Fibroblast of skin of left quadriceps (primary cell): ENCODE measurements around the gene CRB3.

Experiments used
- DNase-seq, 2 experiments: peaks; one replicate each; pipeline ENCODE4 v3.0.0-alpha.2; 2013; ENCODE audit warnings: low read depth in 2 of 2

Gene CRB3

DNA sequence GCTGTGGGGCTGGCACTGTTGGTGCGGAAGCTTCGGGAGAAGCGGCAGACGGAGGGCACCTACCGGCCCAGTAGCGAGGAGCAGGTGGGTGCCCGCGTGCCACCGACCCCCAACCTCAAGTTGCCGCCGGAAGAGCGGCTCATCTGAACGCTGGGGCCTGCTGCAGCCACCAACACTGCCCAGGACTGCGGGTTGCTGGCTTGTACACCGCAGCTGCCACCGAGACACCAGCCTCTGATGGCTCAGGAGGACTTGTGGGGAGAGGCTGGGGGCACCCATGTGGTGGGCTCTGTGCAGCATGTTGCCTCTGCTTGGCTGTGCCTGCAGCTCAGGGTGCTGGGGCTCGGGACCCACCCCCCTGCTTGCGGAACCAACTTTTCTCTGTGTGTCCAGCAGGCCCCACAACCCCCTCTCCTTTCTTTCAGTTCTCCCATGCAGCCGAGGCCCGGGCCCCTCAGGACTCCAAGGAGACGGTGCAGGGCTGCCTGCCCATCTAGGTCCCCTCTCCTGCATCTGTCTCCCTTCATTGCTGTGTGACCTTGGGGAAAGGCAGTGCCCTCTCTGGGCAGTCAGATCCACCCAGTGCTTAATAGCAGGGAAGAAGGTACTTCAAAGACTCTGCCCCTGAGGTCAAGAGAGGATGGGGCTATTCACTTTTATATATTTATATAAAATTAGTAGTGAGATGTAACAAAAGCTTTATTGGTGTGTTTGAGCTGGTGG is 2.6 kb downstream of the CRB3 start:
- DNase-seq = no peak

DNA sequence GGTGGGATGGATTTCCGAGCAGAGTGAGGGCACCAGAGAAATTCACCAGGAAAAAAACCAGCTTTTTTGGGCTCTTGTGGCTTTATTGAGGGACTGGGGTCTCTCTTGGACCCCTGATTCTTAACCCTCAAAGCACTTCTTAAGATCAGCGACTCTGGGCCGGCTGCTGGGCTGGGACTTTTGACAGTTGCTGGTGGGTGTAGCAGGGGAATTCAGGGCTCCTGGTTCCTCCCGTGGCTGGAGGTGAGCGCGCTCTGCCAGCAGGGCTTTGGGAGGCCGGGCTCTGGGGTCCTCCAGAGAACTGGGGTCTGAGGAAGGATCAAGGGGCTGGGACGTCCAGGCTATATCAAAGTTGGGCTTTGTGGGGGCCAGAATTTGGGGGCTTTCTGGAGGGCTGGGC is 3.3 kb downstream of the CRB3 start:
- DNase-seq = no peak

DNA sequence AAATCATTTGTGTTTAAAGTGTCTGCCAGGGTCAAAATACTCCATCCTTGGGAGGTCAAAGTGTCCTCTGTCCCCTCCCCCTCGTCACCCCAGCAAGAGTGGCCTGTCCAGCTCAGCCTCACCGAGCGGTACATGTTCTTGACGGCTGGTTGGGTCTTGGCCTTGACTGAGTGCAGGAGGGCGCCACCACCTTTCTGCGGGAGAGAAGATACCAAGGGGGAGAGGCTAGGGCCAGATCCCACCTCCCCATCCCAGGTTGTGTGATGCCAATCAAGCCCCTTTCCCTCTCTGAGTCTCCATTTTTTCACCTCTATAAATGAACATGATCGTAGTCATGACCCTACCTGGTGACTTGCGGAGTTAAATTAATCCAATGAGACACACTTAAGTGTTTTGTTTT is 6.1 kb downstream of the CRB3 start:
- DNase-seq = no peak

DNA sequence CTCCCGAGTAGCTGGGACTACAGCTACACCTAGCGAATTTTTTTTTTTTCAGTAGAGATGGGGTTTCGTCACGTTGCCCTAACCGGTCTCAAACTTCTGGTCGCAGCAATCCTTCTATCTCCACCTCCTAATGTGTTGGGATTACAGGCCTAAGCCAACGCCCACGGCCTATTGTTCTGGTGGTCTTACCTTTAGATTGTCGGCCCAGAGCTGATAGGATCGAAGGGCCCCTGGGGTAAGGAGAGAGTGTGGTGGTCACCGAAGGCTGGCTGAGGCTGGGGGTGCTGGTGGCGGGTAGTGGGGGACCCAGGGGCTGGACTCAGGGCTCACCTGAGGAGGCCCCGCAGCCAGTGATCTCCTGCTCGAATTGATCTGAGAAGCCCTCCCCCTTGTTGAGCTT is 7.0 kb downstream of the CRB3 start:
- DNase-seq = no peak

DNA sequence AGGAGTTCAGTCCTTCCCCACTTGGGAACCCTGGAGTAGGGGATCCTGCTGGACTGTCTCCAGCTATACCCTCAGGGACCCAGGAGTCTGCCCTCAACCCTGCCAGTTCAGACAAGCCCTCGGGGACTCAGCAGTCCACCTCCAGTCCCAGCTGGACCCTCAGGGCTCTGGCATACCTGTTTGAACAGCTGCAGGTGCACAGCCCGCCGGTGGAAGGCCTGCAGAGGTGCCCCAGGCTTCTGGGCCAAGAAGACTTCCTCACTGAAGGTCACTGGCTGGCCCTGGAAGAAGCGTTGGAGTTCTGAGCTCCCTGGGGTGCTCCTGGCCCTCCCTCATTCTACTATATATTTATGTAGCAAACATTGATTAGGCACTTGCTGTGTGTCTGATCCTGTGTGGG is 8.6 kb downstream of the CRB3 start:
- DNase-seq = no peak

DNA sequence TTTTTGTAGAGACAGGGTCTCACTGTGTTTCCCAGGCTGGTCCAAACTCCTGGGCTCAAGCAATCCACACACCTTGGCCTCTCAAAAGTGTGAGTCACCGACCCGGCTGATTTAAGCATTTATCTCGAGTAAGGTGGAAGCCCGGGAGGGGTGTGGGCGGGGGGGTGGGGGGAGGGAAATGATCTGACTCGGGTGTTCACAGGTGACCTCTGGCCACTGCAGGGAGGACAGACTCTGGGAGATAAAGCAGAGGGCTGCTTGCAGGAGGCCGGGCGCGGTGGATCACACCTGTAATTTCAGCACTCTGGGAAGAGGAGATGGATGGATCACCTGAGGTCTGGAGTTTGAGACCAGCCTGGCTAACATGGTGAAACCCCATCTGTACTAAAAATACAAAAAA is 9.6 kb downstream of the CRB3 start:
- no peak for DNase-seq

DNA sequence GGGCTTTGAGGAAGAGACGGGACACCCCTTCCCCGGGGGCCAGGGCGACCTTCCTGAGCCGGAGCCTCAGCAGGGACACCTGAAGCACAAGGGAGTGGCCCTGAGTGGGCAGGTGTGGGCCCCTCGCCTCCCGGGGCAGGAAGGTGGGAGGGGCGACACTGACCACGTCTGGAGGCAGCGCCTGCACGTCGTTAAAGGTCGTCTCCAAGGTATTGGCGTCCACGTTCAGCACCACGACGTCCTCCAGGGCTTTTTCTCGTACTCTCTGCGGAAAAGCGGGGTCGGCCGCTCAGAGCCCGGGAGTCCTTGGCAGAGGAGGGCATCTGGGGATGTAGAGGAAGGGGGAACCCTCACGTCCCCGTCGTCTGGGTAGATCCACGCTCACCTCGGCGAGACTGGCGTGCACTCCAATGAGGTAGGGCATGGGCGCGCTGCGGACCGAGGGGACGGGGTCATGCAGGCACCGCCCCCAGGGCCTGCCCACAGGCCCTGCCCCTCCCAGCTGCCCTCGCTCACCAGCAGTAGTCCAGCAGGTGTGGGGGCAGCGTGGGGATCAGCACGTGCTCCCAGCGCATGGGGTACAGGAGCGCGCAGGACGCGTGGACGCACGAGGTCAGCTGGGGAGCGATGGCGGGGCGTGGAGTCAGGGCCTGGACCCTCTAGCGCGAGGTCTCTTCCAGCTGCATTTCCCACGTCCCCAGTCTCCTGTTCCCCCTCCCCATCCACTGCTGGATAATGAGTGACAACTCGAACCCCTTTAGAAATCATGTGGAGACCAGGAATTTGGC is 11.4 kb downstream of the CRB3 start:
- no peak for DNase-seq

DNA sequence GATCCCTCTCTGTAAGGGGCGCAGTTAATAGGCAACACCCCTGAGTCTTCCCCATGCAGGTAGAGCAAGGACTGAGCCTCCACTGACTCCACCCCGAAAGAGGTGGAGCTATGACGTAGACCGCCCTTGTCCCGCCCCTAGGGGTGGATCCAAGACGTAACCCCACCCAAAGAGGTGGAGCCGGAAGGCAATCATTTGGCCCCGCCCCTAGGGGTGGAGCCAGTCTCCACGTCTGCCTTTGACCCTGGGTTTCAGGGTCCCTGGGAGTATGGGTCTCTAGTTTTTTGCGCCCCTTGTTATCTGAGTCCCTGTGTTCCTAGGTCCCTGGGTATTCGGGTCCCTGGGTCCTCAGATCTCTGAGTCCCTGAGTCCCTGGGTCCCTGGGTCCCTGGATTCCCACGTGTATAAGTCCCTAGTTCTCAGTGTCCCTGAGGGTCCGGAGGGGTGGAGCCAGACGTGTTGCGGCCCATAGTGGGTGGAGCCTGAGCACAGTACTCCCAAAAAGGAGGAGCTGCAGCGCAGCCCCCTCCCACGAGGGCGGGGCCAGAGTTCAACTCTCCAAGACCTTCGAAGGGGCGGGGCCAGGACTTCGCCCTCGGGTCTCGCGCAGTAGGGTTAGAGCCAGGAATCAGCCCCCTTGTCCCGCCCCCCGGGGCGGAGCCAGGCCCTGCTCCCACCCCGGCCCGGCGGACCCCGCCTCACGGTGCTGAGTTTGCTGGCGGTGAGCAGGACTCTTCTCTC is 12.3 kb downstream of the CRB3 start:
- DNase-seq = peak; percentile 10 to 13

DNA sequence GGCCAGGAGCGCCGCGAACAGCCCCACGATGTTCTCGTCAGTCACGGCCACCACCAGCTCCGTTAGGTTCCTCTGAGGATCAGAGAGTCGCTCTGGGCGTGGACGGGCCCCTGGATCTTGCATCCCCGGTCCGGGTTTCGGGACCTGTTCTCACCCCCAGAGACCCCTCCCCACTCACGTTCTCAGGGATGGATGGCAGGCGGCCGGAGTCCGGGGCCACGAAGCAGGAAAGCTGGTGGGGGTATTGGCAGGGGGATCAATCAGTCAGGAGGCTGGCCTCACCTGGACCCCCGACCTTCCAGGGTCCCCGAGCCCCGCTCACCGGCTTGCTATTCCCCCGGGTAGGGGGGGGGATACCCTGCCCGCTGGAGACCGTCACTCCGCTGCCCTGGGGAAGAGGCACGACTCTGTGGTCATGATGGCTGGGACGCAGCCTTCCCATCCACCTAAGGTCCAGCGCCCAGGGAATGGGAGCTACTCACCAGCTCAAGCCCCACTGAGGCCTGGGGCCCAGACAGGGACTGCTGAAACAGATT is 12.9 kb downstream of the CRB3 start:
- no peak for DNase-seq

DNA sequence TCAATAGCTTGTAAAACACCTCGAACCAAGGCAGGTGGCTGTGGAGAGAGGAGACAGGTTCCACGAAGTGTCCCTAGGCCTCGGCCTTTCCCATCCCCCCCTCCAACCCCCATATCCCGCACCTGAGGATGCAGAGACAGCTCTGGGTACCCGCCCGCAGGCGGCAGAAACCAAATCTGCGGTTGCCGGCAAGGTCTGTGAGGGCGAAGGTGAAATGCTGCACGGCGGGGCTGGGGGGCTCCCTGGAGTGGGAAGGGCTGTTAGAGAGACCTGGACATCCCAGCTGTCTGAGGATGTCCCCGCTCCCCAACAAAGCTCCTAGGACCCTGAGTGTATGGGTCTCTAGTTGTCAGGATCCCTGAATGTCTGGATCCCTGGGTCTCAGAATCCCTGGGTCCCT is 14.7 kb downstream of the CRB3 start:
- DNase-seq = no peak

DNA sequence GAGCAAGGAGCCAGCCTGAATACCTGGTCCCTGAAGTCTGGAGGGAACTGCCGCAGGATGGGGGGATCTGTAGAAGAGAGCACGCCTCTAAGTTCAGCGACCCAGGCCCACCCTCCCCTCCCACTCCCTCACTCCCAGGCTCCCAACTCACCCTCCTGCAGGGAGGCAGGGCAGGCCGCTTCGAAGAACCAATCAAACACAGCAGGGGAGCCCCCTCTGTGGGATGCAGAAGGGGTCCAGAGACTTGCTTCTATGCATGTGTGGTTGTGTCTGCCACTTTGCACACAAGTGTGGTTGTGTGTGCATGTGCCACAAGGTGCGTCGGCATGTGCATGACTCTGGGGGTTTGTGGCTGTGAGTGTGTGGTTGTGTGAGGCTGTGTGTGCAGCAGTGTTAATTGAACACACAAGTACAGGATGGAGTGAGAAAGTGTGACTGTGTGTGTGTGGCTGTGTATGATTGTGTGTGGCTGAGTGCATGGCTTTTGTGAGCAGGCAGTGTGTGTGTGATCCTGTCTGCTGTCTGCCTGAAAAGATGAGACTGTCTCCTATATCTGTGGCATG is 15.8 kb downstream of the CRB3 start:
- DNase-seq = no peak

DNA sequence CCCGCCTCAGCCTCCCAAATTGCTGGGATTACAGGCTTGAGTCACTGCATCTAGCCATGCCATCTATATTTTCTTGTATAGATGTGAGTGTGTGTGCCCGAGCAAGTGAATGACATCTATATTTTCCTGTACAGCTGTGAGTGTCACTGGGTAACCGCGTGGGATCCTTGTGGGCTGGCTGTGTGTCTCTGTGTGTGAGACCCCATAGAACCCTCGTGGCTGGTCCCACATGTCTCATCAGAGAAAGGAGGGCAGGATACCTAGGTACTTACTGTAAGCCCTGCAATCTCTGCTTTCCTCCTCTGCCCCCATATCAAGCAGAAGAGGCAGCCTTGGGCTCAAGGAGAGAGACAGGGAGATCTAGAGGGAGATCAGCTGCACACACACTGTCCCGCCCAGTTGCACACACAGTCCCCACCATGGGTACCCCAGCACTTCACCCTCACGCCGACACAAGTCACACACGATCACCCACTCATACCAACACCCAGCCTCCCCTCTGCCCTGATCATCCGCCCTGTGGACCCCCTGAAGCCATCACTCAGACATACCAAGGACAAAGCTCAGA is 16.9 kb downstream of the CRB3 start:
- DNase-seq = no peak

DNA sequence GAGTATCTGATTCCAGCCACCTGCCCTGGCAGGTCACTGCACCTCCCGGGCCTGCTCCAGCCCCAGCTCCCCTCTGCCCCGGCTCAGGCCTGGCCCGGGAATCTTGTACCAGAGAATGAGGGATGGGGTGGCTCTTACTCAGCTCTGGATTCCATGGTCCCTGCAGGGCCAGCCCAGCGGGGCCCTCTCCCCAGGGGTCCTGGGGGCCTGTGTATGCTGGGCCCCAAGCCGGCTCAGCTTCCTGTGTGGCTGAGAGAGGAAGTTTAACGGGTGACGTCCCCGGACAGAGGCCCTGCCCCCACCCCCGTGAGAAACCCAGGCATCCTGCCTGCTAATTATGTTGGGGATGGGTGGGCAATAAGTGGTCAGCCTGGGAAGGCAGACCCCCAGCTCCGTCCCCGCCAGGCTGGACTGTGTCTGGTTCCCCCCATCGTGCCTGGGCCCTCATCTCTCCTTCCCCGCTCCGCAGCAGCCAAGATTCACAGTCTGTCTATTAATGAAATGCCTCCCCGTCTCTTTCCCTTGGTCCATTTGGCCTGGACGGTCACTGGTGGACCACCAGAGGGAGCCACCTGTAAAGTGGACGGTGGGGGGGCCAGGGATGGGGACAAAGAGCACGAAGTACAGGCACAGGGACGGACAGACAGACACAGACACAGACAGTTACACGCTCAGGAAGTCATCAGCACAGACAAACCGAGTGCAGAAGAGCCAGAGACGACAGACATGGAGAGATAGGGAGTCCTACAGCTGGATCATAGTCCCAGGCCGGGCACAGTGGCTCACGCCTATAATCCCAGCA is 17.7 kb downstream of the CRB3 start, which contains the start of gene DENND1C:
Gene DENND1C, minus strand, starts transcription at position 247 of the 802 bp plus-strand sequence. Its CDS starts 92 bp downstream, at position 155.
- DNase-seq = no peak

DNA sequence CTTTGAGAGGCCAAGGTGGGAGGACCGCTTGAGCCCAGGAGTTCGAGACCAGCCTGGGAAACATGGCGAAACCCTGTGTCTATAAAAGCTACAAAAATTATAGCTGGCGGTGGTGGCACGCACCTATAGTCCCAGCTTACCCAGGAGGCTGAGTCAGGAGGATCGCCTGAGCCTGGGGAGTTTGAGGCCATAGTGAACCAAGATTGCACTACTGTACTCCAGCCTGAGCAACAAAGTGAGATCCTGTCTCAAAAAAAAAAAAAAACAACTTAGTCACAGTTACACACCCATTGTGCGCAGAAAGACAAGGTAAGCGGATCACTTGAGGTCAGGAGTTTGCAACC is 18.2 kb downstream of the CRB3 start:
- DNase-seq = no peak

DNA sequence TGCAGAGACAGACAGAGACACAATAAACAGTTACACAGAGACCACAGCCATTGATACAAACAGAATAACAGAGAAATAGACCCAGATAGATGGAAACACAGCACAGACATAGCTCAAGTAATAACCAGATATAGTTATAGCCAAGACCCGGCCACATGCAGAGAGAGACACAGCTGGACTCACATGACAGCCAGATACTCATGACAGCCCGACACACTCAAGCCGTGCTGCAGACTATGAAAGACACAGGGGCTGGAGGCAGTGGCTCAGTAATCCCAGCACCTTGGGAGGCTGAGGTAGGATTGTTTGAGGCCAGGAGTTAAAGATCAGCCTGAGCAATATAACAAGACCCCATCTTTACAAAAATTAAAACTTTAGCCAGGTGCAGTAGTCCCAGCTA is 19.2 kb downstream of the CRB3 start:
- no peak for DNase-seq

DNA sequence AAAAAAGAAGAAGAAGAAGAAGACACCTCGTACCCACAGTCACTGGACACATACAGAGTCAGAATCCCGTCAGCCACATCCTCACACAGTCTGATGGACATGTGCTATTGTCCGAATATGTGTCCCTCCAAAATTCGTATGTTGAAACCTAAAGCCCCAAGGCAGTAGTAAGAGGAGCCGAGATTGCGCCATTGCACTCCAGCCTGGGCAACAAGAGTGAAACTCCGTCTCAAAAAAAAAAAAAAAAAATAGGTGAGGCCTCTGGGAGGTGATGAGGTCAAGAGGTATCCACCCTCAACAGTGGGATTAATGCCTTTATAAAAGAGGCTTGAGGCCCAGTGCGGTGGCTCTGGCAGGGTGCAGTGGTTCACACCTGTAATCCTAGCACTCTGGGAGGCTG is 20.2 kb downstream of the CRB3 start:
- no peak for DNase-seq

DNA sequence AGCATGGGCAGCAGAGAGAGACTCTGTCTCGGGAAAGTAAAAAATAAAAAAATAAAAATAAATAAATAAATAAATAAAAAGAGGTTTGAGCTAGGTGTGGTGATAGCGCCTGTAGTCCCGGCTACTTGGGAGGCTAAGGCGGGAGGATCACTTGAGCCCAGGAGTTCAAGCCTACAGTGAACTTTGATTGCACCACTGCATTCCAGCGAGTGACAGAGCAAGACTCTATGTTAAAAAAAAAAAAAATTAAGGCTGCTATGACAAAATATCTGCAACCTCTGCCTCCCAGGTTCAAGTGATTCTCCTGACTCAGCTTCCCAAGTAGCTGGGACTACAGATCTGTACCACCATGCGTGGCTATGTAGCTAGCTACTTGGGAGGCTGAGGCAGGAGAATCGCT is 20.8 kb downstream of the CRB3 start:
- no peak for DNase-seq

DNA sequence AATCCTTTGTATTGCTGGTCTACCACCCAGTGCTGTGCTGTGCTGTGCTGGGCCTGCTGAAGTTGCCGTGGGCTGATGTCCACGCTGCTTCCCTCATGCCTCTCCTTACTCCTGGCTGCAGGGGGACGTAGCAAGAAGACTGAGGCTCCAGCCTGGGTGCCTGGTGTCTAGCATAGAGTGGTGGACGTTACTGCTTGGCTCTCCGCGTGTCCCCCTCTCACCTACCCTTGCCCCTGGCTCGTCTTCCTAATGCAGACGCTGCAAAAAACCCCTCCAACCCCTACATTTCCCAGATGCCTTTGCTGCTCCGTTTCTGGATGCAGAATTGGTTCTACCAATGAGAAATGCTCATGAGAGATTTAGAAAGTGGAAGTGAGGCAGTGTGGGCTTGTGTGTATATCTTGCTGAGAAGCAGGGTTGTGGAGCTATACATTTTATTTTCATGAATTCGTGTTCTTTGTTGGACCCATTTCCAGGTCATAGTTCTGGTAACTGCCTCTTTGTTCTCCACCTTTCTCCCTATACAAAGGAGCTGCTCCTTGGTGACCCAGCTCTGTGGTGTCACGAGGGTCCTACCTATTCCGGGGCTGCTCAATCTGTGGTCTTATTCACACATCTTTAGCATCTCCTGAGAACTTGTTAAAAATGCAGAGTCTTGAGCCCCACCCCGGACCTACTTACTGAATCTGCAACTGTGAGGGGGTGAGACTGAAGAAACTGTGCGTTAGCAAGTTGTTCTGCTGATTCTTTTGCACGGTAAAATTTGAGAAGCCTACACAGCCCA is 25.4 kb downstream of the CRB3 start:
- no peak for DNase-seq

DNA sequence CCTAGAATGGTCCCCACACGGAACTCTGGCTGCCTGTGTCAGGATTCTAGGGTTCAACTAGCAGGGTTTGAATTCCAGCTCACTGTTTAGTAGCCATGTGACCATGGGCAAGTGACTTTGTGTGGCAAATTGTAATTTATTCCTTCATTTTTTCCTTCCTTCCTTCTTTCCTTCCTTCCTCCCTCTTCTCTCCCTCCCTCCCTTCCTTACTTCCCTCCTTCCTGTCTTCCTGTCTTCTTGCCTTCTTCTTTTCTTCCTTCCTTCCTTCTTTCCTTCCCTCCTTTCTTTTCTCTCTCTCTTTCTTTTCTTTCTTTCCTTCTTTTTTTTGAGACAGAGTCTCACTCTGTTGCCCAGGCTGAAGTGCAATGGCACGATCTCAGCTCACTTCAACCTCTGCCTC is 26.1 kb downstream of the CRB3 start:
- DNase-seq = no peak
